GM18870 (cell line): ENCODE results near the gene ARL15.

Experiments
- ATAC-seq: cut with Tn5 transposase; IDR thresholded peaks from one replicate; pipeline ENCODE4 v1.9.1; 2021; ENCODE audit warnings: moderate library complexity; ENCODE audit not compliant: unreplicated experiment

Gene ARL15

GRCh38 chr5:54315736-54316528 is 5.6 kb upstream of the ARL15 start:
- ATAC-seq, result no peak

GRCh38 chr5:54313311-54314270 is 3.2 kb upstream of the ARL15 start:
- ATAC-seq, result no peak

GRCh38 chr5:54312499-54312898 is 2.1 kb upstream of the ARL15 start:
- ATAC-seq, result no peak

GRCh38 chr5:54311176-54311677 is 854 bp upstream of the ARL15 start:
- no peak for ATAC-seq

GRCh38 chr5:54309691-54310432 is 511 bp downstream of the ARL15 start:
- peak; percentile 20 for ATAC-seq

- no peak for ATAC-seq
Observed at GRCh38 chr5:54309276-54309675, 1.1 kb downstream of the ARL15 start.

- no peak for ATAC-seq
Observed at GRCh38 chr5:54307583-54307982, 2.8 kb downstream of the ARL15 start.

- ATAC-seq, result no peak
Observed at GRCh38 chr5:54306893-54307292, 3.5 kb downstream of the ARL15 start.

- ATAC-seq, result no peak
Observed at GRCh38 chr5:54305737-54306136, 4.6 kb downstream of the ARL15 start.

GRCh38 chr5:54304040-54304439 is 6.3 kb downstream of the ARL15 start:
- ATAC-seq, result no peak

GRCh38 chr5:54302267-54302687 is 8.1 kb downstream of the ARL15 start:
- ATAC-seq, result no peak

- ATAC-seq, result no peak
Observed at GRCh38 chr5:54301849-54302248, 8.5 kb downstream of the ARL15 start.

GRCh38 chr5:54301220-54301619 is 9.2 kb downstream of the ARL15 start:
- no peak for ATAC-seq

- ATAC-seq, result no peak
Observed at GRCh38 chr5:54298947-54299346, 11.4 kb downstream of the ARL15 start.

- no peak for ATAC-seq
Observed at GRCh38 chr5:54296386-54296785, 14.0 kb downstream of the ARL15 start.

GRCh38 chr5:54295651-54296276 is 14.6 kb downstream of the ARL15 start:
- no peak for ATAC-seq

GRCh38 chr5:54294097-54294667 is 16.2 kb downstream of the ARL15 start:
- no peak for ATAC-seq

- no peak for ATAC-seq
Observed at GRCh38 chr5:54292866-54293265, 17.5 kb downstream of the ARL15 start.

GRCh38 chr5:54291498-54291897 is 18.9 kb downstream of the ARL15 start:
- no peak for ATAC-seq

GRCh38 chr5:54289769-54290168 is 20.6 kb downstream of the ARL15 start:
- ATAC-seq, result no peak
